ENCODE measurements around the gene TMEM62.

Gene TMEM62

GRCh38 chr15:43204016-43204901 lies 70.9 kb downstream of the TMEM62 start:
- peak; percentile 74 for TF ChIP-seq CTCF (IDR thresholded peaks at IDR 0.05; ENCODE audit: borderline replicate concordance, insufficient read depth, low read depth, low read length)
- no peak overlapping the region for H3K4me3 ChIP-seq (ENCODE audit: low read depth, low read length)

- no peak overlapping the region for H3K4me3 ChIP-seq (ENCODE audit: low read depth, low read length)
- TF ChIP-seq CTCF (IDR thresholded peaks at IDR 0.05; ENCODE audit: borderline replicate concordance, insufficient read depth, low read depth, low read length): no peak
Observed at GRCh38 chr15:43206054-43206453, 72.7 kb downstream of the TMEM62 start.

- TF ChIP-seq CTCF (IDR thresholded peaks at IDR 0.05; ENCODE audit: borderline replicate concordance, insufficient read depth, low read depth, low read length): no peak
- H3K4me3 ChIP-seq (ENCODE audit: low read depth, low read length): no peak overlapping the region
Observed at GRCh38 chr15:43207024-43207423, 73.6 kb downstream of the TMEM62 start.

- no peak overlapping the region for H3K4me3 ChIP-seq (ENCODE audit: low read depth, low read length)
Observed at GRCh38 chr15:43208052-43209002, 74.9 kb downstream of the TMEM62 start.

GRCh38 chr15:43209059-43209824 lies 75.9 kb downstream of the TMEM62 start:
- no peak for TF ChIP-seq CTCF (IDR thresholded peaks at IDR 0.05; ENCODE audit: borderline replicate concordance, insufficient read depth, low read depth, low read length)
- H3K4me3 ChIP-seq (ENCODE audit: low read depth, low read length): no peak overlapping the region

More at GRCh38 chr15:43208052-43209002, 74.9 kb downstream of the TMEM62 start:
- no peak for TF ChIP-seq CTCF (IDR thresholded peaks at IDR 0.05; ENCODE audit: borderline replicate concordance, insufficient read depth, low read depth, low read length)

GRCh38 chr15:43210172-43210745 lies 76.9 kb downstream of the TMEM62 start:
- TF ChIP-seq CTCF (IDR thresholded peaks at IDR 0.05; ENCODE audit: borderline replicate concordance, insufficient read depth, low read depth, low read length): no peak
- no peak overlapping the region for H3K4me3 ChIP-seq (ENCODE audit: low read depth, low read length)

Measured in GM12875 (cell line).